Activated CD8-positive, alpha-beta memory T cell treated with anti-CD3 and anti-CD28 coated beads, Interleukin-2, amount 10 ng/mL, durations not matched to agents 7 days and 5 days (primary cell): ENCODE results near the gene SEC23IP. TPM values are rescaled to one million over a fixed set of nuclear protein-coding genes. Genes with fewer than 3 reads are reported as not detected.
A peak's percentile ranks its signal among the peaks of the same experiment; 100 is the strongest.

ENCODE experiments used
- ATAC-seq: fragments of 150-1000 bp; cut with Tn5 transposase; one replicate; pipeline ENCODE4 v1.10.0; 2021; ENCODE audit warnings: moderate library complexity
- CTCF ChIA-PET: fragments of 350-600 bp; sonication (Branson Sonifier 250); formaldehyde crosslinking; loops from one replicate; lab custom pipeline; 2021; ENCODE audit warnings: antibody characterized with exemption; lab: Charles Lee
- DNase-seq: peaks from one replicate; pipeline ENCODE4 v3.0.0-alpha.2; 2020
- H3K27ac Mint-ChIP-seq: one replicate; pipeline ENCODE4 v1.8.0; 2021; ENCODE audit warnings: mild to moderate bottlenecking, mixed read lengths
- H3K27me3 Mint-ChIP-seq: one replicate; pipeline ENCODE4 v1.8.0; 2021; ENCODE audit warnings: mixed read lengths
- H3K36me3 Mint-ChIP-seq: one replicate; pipeline ENCODE4 v1.8.0; 2021; ENCODE audit warnings: mild to moderate bottlenecking, mixed read lengths
- H3K4me1 Mint-ChIP-seq: one replicate; pipeline ENCODE4 v1.8.0; 2021; ENCODE audit warnings: mixed read lengths
- H3K4me3 Mint-ChIP-seq: one replicate; pipeline ENCODE4 v1.8.0; 2021; ENCODE audit warnings: mild to moderate bottlenecking, moderate library complexity, mixed read lengths
- H3K9me3 Mint-ChIP-seq: one replicate; pipeline ENCODE4 v1.8.0; 2022; ENCODE audit warnings: low read depth, mixed read lengths
- total RNA-seq, 2 experiments: library from RNA; stranded (reverse); gene quantifications; one replicate each; pipeline ENCODE4 v1.2.3, GENCODE V29; 2021

Gene SEC23IP
- total RNA-seq, 2 experiments from 2014 or later, result 62.9 to 72.8 TPM

GRCh38 chr10:119919826-119920225 lies 27.3 kb downstream of the SEC23IP start:
- peaks cover 48% of the 10 kb centered on the region for H3K36me3 Mint-ChIP-seq
- no peaks in the 10 kb centered on the region for H3K9me3 Mint-ChIP-seq
- CTCF ChIA-PET, result no interaction called here
- H3K4me1 Mint-ChIP-seq, result peaks cover 16% of the 10 kb centered on the region
- no peaks in the 10 kb centered on the region for H3K27me3 Mint-ChIP-seq
- peak overlapping the region; percentile 69 for H3K27ac Mint-ChIP-seq
- DNase-seq (no peak), ATAC-seq (no peak)
- no peak overlapping the region for H3K4me3 Mint-ChIP-seq

- CTCF ChIA-PET, result no interaction called here
- DNase-seq, result no peak
- Mint-ChIP-seq H3K27ac (no peak overlapping the region), H3K9me3 (no peaks in the 10 kb centered on the region), H3K4me3 (no peak overlapping the region), H3K4me1 (peaks cover 7% of the 10 kb centered on the region), H3K27me3 (no peaks in the 10 kb centered on the region), H3K36me3 (peaks cover 33% of the 10 kb centered on the region)
- ATAC-seq, result no peak
These were observed 35.9 kb downstream of the SEC23IP start for GRCh38 chr10:119928411-119928810.

- ATAC-seq (no peak), DNase-seq (no peak)
- Mint-ChIP-seq H3K27me3 (no peaks in the 10 kb centered on the region), H3K9me3 (no peaks in the 10 kb centered on the region), H3K27ac (no peak overlapping the region), H3K36me3 (peaks cover 35% of the 10 kb centered on the region), H3K4me1 (peaks cover 7% of the 10 kb centered on the region), H3K4me3 (no peak overlapping the region)
- CTCF ChIA-PET, result no interaction called here
These were observed 39.3 kb downstream of the SEC23IP start for GRCh38 chr10:119931871-119932270.

- Mint-ChIP-seq H3K9me3 (no peaks in the 10 kb centered on the region), H3K36me3 (peaks cover 33% of the 10 kb centered on the region), H3K27me3 (no peaks in the 10 kb centered on the region), H3K4me1 (peaks cover 7% of the 10 kb centered on the region), H3K4me3 (no peak overlapping the region), H3K27ac (no peak overlapping the region)
- ATAC-seq, result no peak
- CTCF ChIA-PET, result interaction anchor here (1.2 to 1.3 kb wide), 2 partner anchors 11 to 404 kb away, joined by 3 to 4 read pairs; no protein-coding TSS in a partner anchor
- DNase-seq, result no peak
These were observed 40.1 kb downstream of the SEC23IP start for GRCh38 chr10:119932631-119933030.

GRCh38 chr10:119933179-119933578 lies 40.6 kb downstream of the SEC23IP start:
- CTCF ChIA-PET, result interaction anchor here (0.9 to 1.3 kb wide), 3 partner anchors 11 to 404 kb away, joined by 3 to 4 read pairs (median 3); no protein-coding TSS in a partner anchor
- no peaks in the 10 kb centered on the region for H3K27me3 Mint-ChIP-seq
- no peak overlapping the region for H3K27ac Mint-ChIP-seq
- DNase-seq, result no peak
- peaks cover 33% of the 10 kb centered on the region for H3K36me3 Mint-ChIP-seq
- H3K4me3 Mint-ChIP-seq, result no peak overlapping the region
- H3K4me1 Mint-ChIP-seq, result peaks cover 7% of the 10 kb centered on the region
- no peaks in the 10 kb centered on the region for H3K9me3 Mint-ChIP-seq
- no peak for ATAC-seq

- H3K36me3 Mint-ChIP-seq, result peaks cover 25% of the 10 kb centered on the region
- DNase-seq (no peak), ATAC-seq (no peak)
- H3K27ac Mint-ChIP-seq, result no peak overlapping the region
- no peaks in the 10 kb centered on the region for H3K4me1 Mint-ChIP-seq
- CTCF ChIA-PET, result no interaction called here
- no peak overlapping the region for H3K4me3 Mint-ChIP-seq
- H3K9me3 Mint-ChIP-seq, result no peaks in the 10 kb centered on the region
- H3K27me3 Mint-ChIP-seq, result no peaks in the 10 kb centered on the region
These were observed 48.0 kb downstream of the SEC23IP start for GRCh38 chr10:119940487-119940886.

GRCh38 chr10:119942973-119943372 lies 50.4 kb downstream of the SEC23IP start:
- H3K36me3 Mint-ChIP-seq, result peaks cover 22% of the 10 kb centered on the region
- ATAC-seq (no peak), DNase-seq (no peak)
- H3K27ac Mint-ChIP-seq, result no peak overlapping the region
- no peak overlapping the region for H3K4me3 Mint-ChIP-seq
- no peaks in the 10 kb centered on the region for H3K27me3 Mint-ChIP-seq
- CTCF ChIA-PET, result interaction anchor here (1.3 kb wide), 1 partner anchor 18 kb away, joined by 3 read pairs; no protein-coding TSS in a partner anchor
- no peaks in the 10 kb centered on the region for H3K9me3 Mint-ChIP-seq
- H3K4me1 Mint-ChIP-seq, result no peaks in the 10 kb centered on the region

- Mint-ChIP-seq H3K27ac (no peak overlapping the region), H3K27me3 (no peaks in the 10 kb centered on the region), H3K4me1 (no peaks in the 10 kb centered on the region), H3K4me3 (no peak overlapping the region), H3K36me3 (peaks cover 16% of the 10 kb centered on the region), H3K9me3 (no peaks in the 10 kb centered on the region)
- ATAC-seq (no peak), DNase-seq (no peak)
- CTCF ChIA-PET, result no interaction called here
These were observed 53.3 kb downstream of the SEC23IP start for GRCh38 chr10:119945805-119946204.

GRCh38 chr10:119947300-119947699 lies 54.8 kb downstream of the SEC23IP start:
- CTCF ChIA-PET, result no interaction called here
- no peaks in the 10 kb centered on the region for H3K27me3 Mint-ChIP-seq
- no peak overlapping the region for H3K4me3 Mint-ChIP-seq
- no peaks in the 10 kb centered on the region for H3K9me3 Mint-ChIP-seq
- peaks cover 9% of the 10 kb centered on the region for H3K36me3 Mint-ChIP-seq
- no peaks in the 10 kb centered on the region for H3K4me1 Mint-ChIP-seq
- no peak overlapping the region for H3K27ac Mint-ChIP-seq
- DNase-seq, result no peak
- no peak for ATAC-seq

- no peaks in the 10 kb centered on the region for H3K9me3 Mint-ChIP-seq
- CTCF ChIA-PET, result no interaction called here
- peaks cover 7% of the 10 kb centered on the region for H3K27me3 Mint-ChIP-seq
- no peaks in the 10 kb centered on the region for H3K36me3 Mint-ChIP-seq
- no peak for ATAC-seq
- no peak overlapping the region for H3K27ac Mint-ChIP-seq
- DNase-seq, result no peak
- H3K4me3 Mint-ChIP-seq, result no peak overlapping the region
- H3K4me1 Mint-ChIP-seq, result no peaks in the 10 kb centered on the region
These were observed 64.9 kb downstream of the SEC23IP start for GRCh38 chr10:119957451-119957850.

GRCh38 chr10:119962837-119963236 lies 70.3 kb downstream of the SEC23IP start:
- no peaks in the 10 kb centered on the region for H3K36me3 Mint-ChIP-seq
- H3K4me3 Mint-ChIP-seq, result no peak overlapping the region
- ATAC-seq (no peak), DNase-seq (no peak)
- H3K4me1 Mint-ChIP-seq, result no peaks in the 10 kb centered on the region
- CTCF ChIA-PET, result no interaction called here
- H3K27me3 Mint-ChIP-seq, result peaks cover 19% of the 10 kb centered on the region
- H3K9me3 Mint-ChIP-seq, result peaks cover 12% of the 10 kb centered on the region
- no peak overlapping the region for H3K27ac Mint-ChIP-seq

- no peaks in the 10 kb centered on the region for H3K36me3 Mint-ChIP-seq
- CTCF ChIA-PET, result no interaction called here
- H3K4me1 Mint-ChIP-seq, result no peaks in the 10 kb centered on the region
- no peak overlapping the region for H3K27ac Mint-ChIP-seq
- ATAC-seq (no peak), DNase-seq (no peak)
- no peak overlapping the region for H3K4me3 Mint-ChIP-seq
- peaks cover 12% of the 10 kb centered on the region for H3K9me3 Mint-ChIP-seq
- H3K27me3 Mint-ChIP-seq, result peaks cover 23% of the 10 kb centered on the region
These were observed 74.5 kb downstream of the SEC23IP start for GRCh38 chr10:119967066-119967465.

- DNase-seq (no peak), ATAC-seq (no peak)
- CTCF ChIA-PET, result no interaction called here
- Mint-ChIP-seq H3K9me3 (peaks cover 12% of the 10 kb centered on the region), H3K4me3 (no peak overlapping the region), H3K4me1 (no peaks in the 10 kb centered on the region), H3K27ac (no peak overlapping the region), H3K36me3 (no peaks in the 10 kb centered on the region), H3K27me3 (peaks cover 17% of the 10 kb centered on the region)
These were observed 77.1 kb downstream of the SEC23IP start for GRCh38 chr10:119969609-119970008.

- H3K36me3 Mint-ChIP-seq, result no peaks in the 10 kb centered on the region
- DNase-seq, result no peak
- CTCF ChIA-PET, result no interaction called here
- H3K9me3 Mint-ChIP-seq, result peaks cover 12% of the 10 kb centered on the region
- peaks cover 14% of the 10 kb centered on the region for H3K27me3 Mint-ChIP-seq
- no peak overlapping the region for H3K4me3 Mint-ChIP-seq
- ATAC-seq, result no peak
- H3K27ac Mint-ChIP-seq, result no peak overlapping the region
- no peaks in the 10 kb centered on the region for H3K4me1 Mint-ChIP-seq
These were observed 77.6 kb downstream of the SEC23IP start for GRCh38 chr10:119970107-119970506.

GRCh38 chr10:119970963-119971362 lies 78.4 kb downstream of the SEC23IP start:
- Mint-ChIP-seq H3K9me3 (peaks cover 12% of the 10 kb centered on the region), H3K4me3 (no peak overlapping the region), H3K36me3 (no peaks in the 10 kb centered on the region), H3K27ac (no peak overlapping the region), H3K4me1 (no peaks in the 10 kb centered on the region), H3K27me3 (peaks cover 12% of the 10 kb centered on the region)
- CTCF ChIA-PET, result no interaction called here
- no peak for ATAC-seq
- no peak for DNase-seq
